Left kidney (tissue), 2 donors: ENCODE results near the gene PERM1. TPM values are rescaled to one million over a fixed set of nuclear protein-coding genes. Genes with fewer than 3 reads are reported as not detected.
"Not testable (repeated sequence)": the region's sequence is repeated elsewhere in the genome, so short reads cannot be mapped to it uniquely, and the experiment has no call there.

Source experiments
- DNase-seq: peaks from one replicate; pipeline ENCODE4 v3.0.0-alpha.2; 2013
- polyA plus RNA-seq: library from polyadenylated mRNA; unstranded; fragments of 120-200 nt; gene quantifications from one replicate; pipeline ENCODE4 v1.2.1, GENCODE V29; 2013; ENCODE audit not compliant: insufficient read length

Gene PERM1
- polyA plus RNA-seq, 1 donor = 0.12 TPM

- no peak for DNase-seq
These were observed 17.0 kb downstream of the PERM1 start for GRCh38 chr1:964691-965525.

- DNase-seq = no peak
These were observed 18.0 kb downstream of the PERM1 start for GRCh38 chr1:963746-964525.

GRCh38 chr1:963301-963651 lies 18.6 kb downstream of the PERM1 start:
- DNase-seq = no peak

GRCh38 chr1:962381-963300 lies 19.3 kb downstream of the PERM1 start:
- DNase-seq = no peak

DNA sequence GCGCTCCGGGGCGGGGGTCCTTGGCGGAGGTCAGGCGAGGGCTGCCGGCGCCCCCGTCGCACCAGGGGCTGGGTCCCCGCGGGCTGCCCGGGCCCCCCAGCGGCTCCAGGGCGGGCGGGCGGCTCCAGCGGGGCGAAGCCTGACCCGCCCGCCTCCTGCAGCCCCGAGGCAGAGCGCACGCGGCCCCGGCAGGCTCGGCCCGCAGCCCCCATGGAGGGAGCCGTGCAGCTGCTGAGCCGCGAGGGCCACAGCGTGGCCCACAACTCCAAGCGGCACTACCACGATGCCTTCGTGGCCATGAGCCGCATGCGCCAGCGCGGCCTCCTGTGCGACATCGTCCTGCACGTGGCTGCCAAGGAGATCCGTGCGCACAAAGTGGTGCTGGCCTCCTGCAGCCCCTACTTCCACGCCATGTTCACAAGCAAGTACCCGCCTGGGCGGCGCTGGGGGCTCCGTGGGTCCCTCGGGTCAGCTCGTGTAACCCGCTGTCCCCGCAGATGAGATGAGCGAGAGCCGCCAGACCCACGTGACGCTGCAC lies 20.7 kb downstream of the PERM1 start:
- no peak for DNase-seq

GRCh38 chr1:960363-961131 lies 21.3 kb downstream of the PERM1 start, which contains the start of gene KLHL17:
Gene KLHL17, plus strand, starts transcription at chr1:960584. Its CDS starts 110 bp downstream, at chr1:960694.
- DNase-seq = no peak

GRCh38 chr1:959731-960362 lies 22.0 kb downstream of the PERM1 start:
- DNase-seq = no peak

DNA sequence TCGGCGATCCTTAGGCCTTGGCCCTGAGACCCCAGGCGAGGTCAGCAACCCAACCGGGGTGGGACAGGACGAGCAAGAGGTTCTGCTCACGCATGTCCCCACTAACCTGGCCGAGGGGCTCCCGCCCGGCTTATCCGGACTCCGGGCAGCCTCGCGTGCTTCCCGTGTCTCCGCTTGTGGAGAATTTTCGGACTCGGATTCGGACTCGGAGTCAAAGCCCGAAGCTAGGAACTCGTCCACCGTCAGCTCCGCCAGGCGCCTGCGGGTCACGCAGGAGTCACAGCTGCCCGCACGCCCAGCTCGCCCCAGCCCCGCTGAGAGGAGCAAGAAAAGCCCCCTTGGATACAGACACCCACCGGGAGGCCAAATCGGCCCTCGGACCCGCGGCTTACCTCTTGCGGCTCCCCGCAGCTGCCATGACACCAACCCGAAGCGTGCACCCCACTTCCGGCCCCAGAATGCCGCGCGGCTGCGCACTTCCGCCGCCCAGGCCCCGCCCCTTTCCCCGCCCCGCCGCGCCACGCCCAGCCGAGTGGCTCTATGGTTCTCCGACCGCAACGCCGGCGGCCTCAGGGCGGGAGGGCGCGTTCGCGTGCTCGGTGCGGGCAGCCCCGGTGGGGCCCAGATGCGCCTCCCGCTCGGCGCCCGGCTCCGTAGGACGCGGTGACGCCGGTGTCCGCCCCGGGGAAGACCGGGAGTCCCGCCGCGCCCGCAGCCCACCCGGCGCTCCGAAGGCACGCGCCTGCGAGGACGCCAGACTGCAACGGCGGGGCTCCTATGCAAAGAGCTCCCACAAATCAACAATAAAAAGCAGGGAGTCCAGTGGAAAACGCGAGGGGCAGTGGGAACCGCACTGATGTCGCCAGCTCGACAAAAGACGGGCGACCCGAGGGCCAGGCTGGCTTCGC lies 22.8 kb downstream of the PERM1 start, which contains the start of gene NOC2L:
NOC2L (minus strand) TSS at position 434 of the 908 bp plus-strand sequence; CDS start at position 418, 16 bp downstream.
- DNase-seq = peak; percentile 89

GRCh38 chr1:956636-957035 lies 25.3 kb downstream of the PERM1 start:
- DNase-seq = no peak

DNA sequence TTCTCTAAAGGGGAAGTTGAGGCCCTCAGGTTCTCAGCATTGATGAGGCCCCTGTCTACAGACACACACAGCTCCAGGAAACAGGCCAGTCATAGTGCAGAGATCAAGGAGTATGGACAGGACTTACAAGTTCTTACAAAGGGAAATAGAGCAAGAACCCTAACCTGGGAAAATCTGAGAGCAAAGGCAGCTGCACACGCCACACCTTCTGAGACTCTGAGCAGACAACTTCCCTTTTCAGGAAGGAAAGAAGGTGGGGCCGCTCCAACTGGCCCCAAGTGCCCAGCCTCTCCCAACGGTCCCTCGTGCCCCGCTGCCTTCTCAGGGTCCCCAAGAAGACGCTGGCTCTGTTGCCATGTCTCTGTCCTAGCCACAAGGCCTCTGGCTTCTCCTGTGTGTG lies 26.4 kb downstream of the PERM1 start:
- no peak for DNase-seq

GRCh38 chr1:954927-955326 lies 27.0 kb downstream of the PERM1 start:
- DNase-seq = no peak

- no peak for DNase-seq
These were observed 28.2 kb downstream of the PERM1 start for GRCh38 chr1:953524-954320.

DNA sequence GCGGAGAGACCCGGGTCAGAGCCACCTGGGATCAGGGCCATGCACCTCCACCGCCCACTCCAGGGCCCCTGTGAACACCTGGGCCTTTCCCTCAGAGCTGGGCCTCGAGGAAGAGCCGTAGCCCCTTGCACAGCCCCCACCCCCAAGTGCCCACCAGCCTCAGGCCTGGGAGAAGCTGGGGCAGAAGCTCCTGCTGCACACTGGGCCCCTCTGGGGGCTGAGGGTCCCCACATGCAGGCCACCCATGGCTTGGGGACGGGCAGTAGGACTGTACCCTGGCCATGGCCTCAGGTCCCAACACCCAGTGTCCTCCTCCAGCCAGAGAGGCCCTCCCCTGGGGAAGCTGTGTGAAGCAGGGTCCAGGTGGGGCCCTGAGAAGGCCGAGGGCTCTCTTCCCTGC lies 29.3 kb downstream of the PERM1 start:
- DNase-seq = no peak

DNA sequence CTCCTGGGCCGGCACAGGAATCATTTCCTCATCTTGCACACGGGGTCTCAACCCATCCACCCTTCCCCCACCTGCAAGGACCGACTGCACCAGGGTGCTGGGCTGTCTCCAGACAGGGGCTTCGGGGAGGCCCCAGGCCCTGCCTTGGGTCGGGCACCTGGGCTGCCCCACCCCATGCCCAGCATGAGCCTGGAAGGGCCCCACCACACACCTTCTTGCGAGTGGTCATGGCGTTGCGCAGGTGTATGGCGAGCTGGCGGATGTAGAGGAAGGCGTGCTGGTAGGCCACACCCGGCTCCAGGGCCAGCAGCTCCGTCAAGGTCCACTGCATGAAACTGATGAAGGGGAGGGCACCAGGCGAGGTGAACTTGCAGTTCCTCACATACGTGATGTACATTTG lies 29.7 kb downstream of the PERM1 start:
- DNase-seq = no peak

GRCh38 chr1:951364-951763 lies 30.5 kb downstream of the PERM1 start:
- no peak for DNase-seq

DNA sequence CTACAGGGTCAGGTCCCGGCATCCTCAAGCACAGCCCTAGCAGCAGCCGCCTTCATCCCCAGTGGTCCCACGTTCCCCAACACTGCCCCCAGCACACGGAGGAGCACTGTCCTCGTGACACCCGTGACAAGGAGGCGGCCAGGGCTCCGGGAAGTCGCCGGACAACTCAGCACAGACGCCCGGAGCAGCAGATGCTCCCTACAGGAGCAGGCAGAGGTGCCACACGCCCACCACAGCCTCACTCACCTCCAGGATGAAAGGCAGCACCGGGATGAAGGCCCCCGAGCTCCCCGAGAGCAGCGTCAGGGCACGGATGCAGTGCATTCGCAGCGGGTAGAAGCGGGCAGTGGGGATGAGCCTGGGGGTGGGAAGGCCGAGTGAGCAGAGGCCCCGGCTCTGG lies 31.0 kb downstream of the PERM1 start:
- DNase-seq = no peak

- no peak for DNase-seq
These were observed 31.6 kb downstream of the PERM1 start for GRCh38 chr1:950268-950667.

- no peak for DNase-seq
These were observed 33.9 kb downstream of the PERM1 start for GRCh38 chr1:947958-948357.

DNA sequence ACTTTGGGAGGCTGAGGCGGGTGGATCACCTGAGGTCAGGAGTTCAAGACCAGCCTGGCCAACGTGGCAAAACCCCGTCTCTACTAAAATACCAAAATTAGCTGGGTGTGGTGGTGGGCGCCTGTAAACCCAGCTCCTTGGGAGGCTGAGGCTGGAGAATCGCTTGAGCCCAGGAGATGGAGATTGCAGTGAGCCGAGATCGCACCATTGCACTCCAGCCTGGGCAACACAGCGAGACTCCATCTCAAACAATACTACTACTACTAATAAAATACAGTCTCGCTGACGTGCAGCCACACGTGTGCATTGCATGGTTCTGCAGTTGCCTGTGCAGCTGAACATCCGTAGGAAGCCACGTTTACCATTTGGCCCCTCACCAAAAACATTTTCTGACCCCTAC lies 35.1 kb downstream of the PERM1 start:
- DNase-seq = not testable (repeated sequence)
